HepG2 (cell line): ENCODE data around the gene ZNF174. TPM values are rescaled to one million over a fixed set of nuclear protein-coding genes. Genes with fewer than 3 reads are reported as not detected.
A peak's percentile ranks its signal among the peaks of the same experiment; 100 is the strongest.

Experiments
- ATM ChIP-seq: fragments of 450-650 bp; IDR thresholded peaks from 2 replicates; pipeline ENCODE4 v1.7.1; 2017; ENCODE audit warnings: mild to moderate bottlenecking, borderline replicate concordance
- DNMT3B ChIP-seq: conservative IDR thresholded peaks from 2 replicates; pipeline ENCODE4 v1.6.1; 2016; ENCODE audit warnings: missing biosample characterization, control low read depth
- FOXK1 ChIP-seq: sonication (generic); formaldehyde crosslinking; IDR thresholded peaks from 2 replicates; pipeline ENCODE4 v1.4.0; 2020; ENCODE audit warnings: low read depth, missing genetic modification reagents, borderline replicate concordance
- GMEB2 ChIP-seq: IDR thresholded peaks from 2 replicates; pipeline ENCODE4 v1.6.1; 2016; ENCODE audit warnings: missing biosample characterization, missing genetic modification reagents, low read depth
- HNRNPL ChIP-seq: fragments of 200-400 bp; formaldehyde crosslinking; IDR thresholded peaks from 2 replicates; pipeline ENCODE4 v1.6.1; 2017; ENCODE audit warnings: mild to moderate bottlenecking, low read depth, low read length
- HOXA7 ChIP-seq: sonication (generic); formaldehyde crosslinking; IDR thresholded peaks from 2 replicates; pipeline ENCODE4 v1.8.1; 2022; ENCODE audit warnings: mild to moderate bottlenecking, missing genetic modification reagents, moderate library complexity
- MXD3 ChIP-seq: IDR thresholded peaks from 2 replicates; pipeline ENCODE4 v1.6.1; 2016; ENCODE audit warnings: mild to moderate bottlenecking, missing biosample characterization, missing genetic modification reagents
- MYNN ChIP-seq: sonication (generic); formaldehyde crosslinking; IDR thresholded peaks from 2 replicates; pipeline ENCODE4 v1.4.0; 2020; ENCODE audit warnings: mild to moderate bottlenecking, low read depth, missing genetic modification reagents
- PCBP1 ChIP-seq: fragments of 200-400 bp; formaldehyde crosslinking; IDR thresholded peaks from 2 replicates; pipeline ENCODE4 v1.6.1; 2017; ENCODE audit warnings: mild to moderate bottlenecking, low read depth, low read length, borderline replicate concordance
- PRMT3 ChIP-seq: sonication (generic); formaldehyde crosslinking; IDR thresholded peaks from 2 replicates; pipeline ENCODE4 v1.8.1; 2022; ENCODE audit warnings: low read depth, mild to moderate bottlenecking, moderate library complexity, missing genetic modification reagents, borderline replicate concordance
- SPEN ChIP-seq: sonication (generic); formaldehyde crosslinking; IDR thresholded peaks from 2 replicates; pipeline ENCODE4 v1.5.1; 2020; ENCODE audit warnings: low read depth, mild to moderate bottlenecking, missing genetic modification reagents
- ZBTB3 ChIP-seq: sonication (generic); formaldehyde crosslinking; IDR thresholded peaks from 2 replicates; pipeline ENCODE4 v1.4.0; 2020; ENCODE audit warnings: low read depth, mild to moderate bottlenecking, moderate library complexity, missing genetic modification reagents, borderline replicate concordance
- ZFP1 ChIP-seq: IDR thresholded peaks from 2 replicates; pipeline ENCODE4 v1.6.1; 2016
- ZMAT3 ChIP-seq: sonication (generic); formaldehyde crosslinking; conservative IDR thresholded peaks from 2 replicates; pipeline ENCODE4 v1.7.0; 2021; ENCODE audit warnings: missing genetic modification reagents
- ZMYM4 ChIP-seq: sonication (generic); formaldehyde crosslinking; IDR thresholded peaks from 2 replicates; pipeline ENCODE4 v1.8.1; 2023; ENCODE audit warnings: mild to moderate bottlenecking, missing genetic modification reagents
- ZNF343 ChIP-seq: sonication (generic); formaldehyde crosslinking; IDR thresholded peaks from 2 replicates; pipeline ENCODE4 v1.4.0; 2020; ENCODE audit warnings: mild to moderate bottlenecking, missing genetic modification reagents
- ZNF350 ChIP-seq: sonication (generic); formaldehyde crosslinking; IDR thresholded peaks from 2 replicates; pipeline ENCODE4 v1.4.0; 2020; ENCODE audit warnings: mild to moderate bottlenecking, low read depth, missing genetic modification reagents, borderline replicate concordance
- ZNF367 ChIP-seq: sonication (generic); formaldehyde crosslinking; IDR thresholded peaks from 2 replicates; pipeline ENCODE4 v1.4.0; 2020; ENCODE audit warnings: missing genetic modification reagents, borderline replicate concordance
- ZNF530 ChIP-seq: sonication (generic); formaldehyde crosslinking; IDR thresholded peaks from 2 replicates; pipeline ENCODE4 v1.5.0; 2020; ENCODE audit warnings: low read depth, mild to moderate bottlenecking, missing genetic modification reagents
- ZNF564 ChIP-seq: sonication (generic); formaldehyde crosslinking; IDR thresholded peaks from 2 replicates; pipeline ENCODE4 v1.8.1; 2023; ENCODE audit warnings: mild to moderate bottlenecking, missing genetic modification reagents
- ZNF644 ChIP-seq: IDR thresholded peaks from 2 replicates; pipeline ENCODE4 v1.6.1; 2016; ENCODE audit warnings: low read depth
- polyA plus RNA-seq, 8 experiments: library from polyadenylated mRNA; depleted of rRNA in 3 of 8; stranded (reverse) in 7 of 8; unstranded in 1 of 8; fragments of >200 nt; fragmentation: Illumina TruSeq in 4 of 8; extraction: Trizol in 4 of 8; gene quantifications; 2 replicates each; pipeline versions ENCODE4 v1.2.1 to v1.2.3, GENCODE V29; 2011 to 2016; ENCODE audit warnings: low read depth in 4 of 8, missing spikeins in 1 of 8, mixed read lengths in 1 of 8; ENCODE audit not compliant: insufficient read depth in 1 of 8
- total RNA-seq, 5 experiments: library from RNA; depleted of rRNA; stranded (reverse); fragments of >200 nt; fragmentation: Illumina TruSeq; extraction: Trizol; gene quantifications; 2 replicates each; pipeline ENCODE4 v1.2.3, GENCODE V29; 2016; ENCODE audit warnings: low read depth in 1 of 5
- TF ChIP-seq, protein P1 (sequence below): sonication (generic); formaldehyde crosslinking; IDR thresholded peaks from 2 replicates; pipeline ENCODE4 v1.9.0; 2022; ENCODE audit warnings: low read depth, missing genetic modification reagents
- TF ChIP-seq, protein P2 (sequence below): sonication (generic); formaldehyde crosslinking; IDR thresholded peaks from 2 replicates; pipeline ENCODE4 v1.8.0; 2022; ENCODE audit warnings: mild to moderate bottlenecking, missing genetic modification reagents; ENCODE audit not compliant: insufficient replicate concordance

The ZNF174 gene
- total and polyA plus RNA-seq, 2 of the 13 experiments (the other 11 are each of a cell fraction or from before 2014, with no cell fraction given): 8.3 to 10.6 TPM

DNA sequence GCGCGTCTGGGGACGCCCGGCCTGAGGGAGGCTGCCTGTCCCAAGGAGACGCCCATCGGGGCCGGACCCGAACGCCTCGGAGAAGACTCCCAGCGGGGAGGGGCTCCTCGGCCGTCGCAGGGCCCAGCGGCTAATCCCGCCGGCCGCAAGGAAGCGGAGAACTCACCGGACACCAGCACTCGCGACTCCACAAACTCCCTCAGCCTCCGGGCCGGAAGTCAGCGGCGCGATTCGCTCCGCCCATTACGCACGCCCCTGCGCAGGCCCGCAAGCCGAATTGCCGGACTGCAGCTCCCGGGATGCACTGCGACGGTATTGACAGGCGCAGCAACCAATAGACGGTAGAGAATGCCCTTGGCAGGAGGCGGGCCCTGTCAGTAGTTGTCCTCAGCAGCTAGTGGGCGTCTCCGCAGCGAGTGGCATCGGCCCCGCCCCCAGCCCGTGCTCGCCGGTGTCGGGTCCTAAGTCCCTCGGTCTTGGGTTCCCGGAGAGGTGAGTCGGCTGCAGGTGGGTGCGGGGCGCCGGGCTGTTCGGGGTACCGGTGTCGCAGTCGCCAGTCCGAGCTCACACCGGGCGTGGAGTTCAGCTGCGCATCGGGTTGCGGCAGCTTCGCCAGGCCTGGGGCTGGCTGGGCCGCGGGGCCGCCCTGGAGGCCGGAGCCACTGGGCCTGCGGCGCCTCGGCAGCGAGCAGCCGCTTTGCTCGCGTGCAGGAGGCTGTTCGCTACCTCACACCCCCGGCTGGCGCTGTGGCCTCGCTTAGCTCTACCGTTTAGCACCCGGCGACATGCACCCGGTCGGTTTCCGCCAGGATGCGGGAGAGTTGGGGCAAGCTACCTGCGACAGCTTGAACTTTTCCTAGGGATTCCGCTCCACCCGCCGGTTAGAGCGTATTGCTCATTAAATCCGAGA, at the start of gene ZNF174, which contains the start of gene ZSCAN32 (continued):
- peak; percentile 88 for TF ChIP-seq MXD3 (CRISPR knock-in tag)
- TF ChIP-seq HNRNPL: 0 out of 2 replicates have a peak, but pooled peaks have one; percentile 13
- TF ChIP-seq DNMT3B: 0 out of 2 replicates have a peak, but pooled peaks have one; percentile 13
- peak; percentile 72; the same call in 1 of the 2 replicates for TF ChIP-seq ZNF343 (CRISPR knock-in tag)
- TF ChIP-seq PCBP1: peak; percentile 89; the same call in 1 of the 2 replicates
- peak; percentile 92 for TF ChIP-seq ZNF350 (CRISPR knock-in tag)
- no peak for TF ChIP-seq ZFP1 (CRISPR knock-in tag)
- peak; percentile 95 for TF ChIP-seq GMEB2 (CRISPR knock-in tag)
- peak; percentile 41; the same call in 1 of the 2 replicates for TF ChIP-seq ZNF564 (CRISPR knock-in tag)
- no peak for TF ChIP-seq ATM
- no peak for TF ChIP-seq ZNF367 (CRISPR knock-in tag)
- no peak for TF ChIP-seq ZBTB3 (CRISPR knock-in tag)
- TF ChIP-seq ZMAT3 (CRISPR knock-in tag): peak; percentile 97
- TF ChIP-seq FOXK1 (CRISPR knock-in tag): peak; percentile 85; the same call in 1 of the 2 replicates
- TF ChIP-seq, protein P1, sequence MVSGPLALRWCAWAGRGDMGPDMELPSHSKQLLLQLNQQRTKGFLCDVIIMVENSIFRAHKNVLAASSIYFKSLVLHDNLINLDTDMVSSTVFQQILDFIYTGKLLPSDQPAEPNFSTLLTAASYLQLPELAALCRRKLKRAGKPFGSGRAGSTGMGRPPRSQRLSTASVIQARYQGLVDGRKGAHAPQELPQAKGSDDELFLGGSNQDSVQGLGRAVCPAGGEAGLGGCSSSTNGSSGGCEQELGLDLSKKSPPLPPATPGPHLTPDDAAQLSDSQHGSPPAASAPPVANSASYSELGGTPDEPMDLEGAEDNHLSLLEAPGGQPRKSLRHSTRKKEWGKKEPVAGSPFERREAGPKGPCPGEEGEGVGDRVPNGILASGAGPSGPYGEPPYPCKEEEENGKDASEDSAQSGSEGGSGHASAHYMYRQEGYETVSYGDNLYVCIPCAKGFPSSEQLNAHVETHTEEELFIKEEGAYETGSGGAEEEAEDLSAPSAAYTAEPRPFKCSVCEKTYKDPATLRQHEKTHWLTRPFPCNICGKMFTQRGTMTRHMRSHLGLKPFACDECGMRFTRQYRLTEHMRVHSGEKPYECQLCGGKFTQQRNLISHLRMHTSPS (CRISPR knock-in tag): 0 out of 2 replicates have a peak, but pooled peaks have one; percentile 22
- TF ChIP-seq ZNF644 (CRISPR knock-in tag): no peak
- TF ChIP-seq HOXA7: 0 out of 2 replicates have a peak, but pooled peaks have one; percentile 37
- peak; percentile 77 for TF ChIP-seq ZMYM4
- TF ChIP-seq SPEN (CRISPR knock-in tag): peak; percentile 79
- TF ChIP-seq, protein P2, sequence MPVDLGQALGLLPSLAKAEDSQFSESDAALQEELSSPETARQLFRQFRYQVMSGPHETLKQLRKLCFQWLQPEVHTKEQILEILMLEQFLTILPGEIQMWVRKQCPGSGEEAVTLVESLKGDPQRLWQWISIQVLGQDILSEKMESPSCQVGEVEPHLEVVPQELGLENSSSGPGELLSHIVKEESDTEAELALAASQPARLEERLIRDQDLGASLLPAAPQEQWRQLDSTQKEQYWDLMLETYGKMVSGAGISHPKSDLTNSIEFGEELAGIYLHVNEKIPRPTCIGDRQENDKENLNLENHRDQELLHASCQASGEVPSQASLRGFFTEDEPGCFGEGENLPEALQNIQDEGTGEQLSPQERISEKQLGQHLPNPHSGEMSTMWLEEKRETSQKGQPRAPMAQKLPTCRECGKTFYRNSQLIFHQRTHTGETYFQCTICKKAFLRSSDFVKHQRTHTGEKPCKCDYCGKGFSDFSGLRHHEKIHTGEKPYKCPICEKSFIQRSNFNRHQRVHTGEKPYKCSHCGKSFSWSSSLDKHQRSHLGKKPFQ (CRISPR knock-in tag): no peak
- 0 out of 2 replicates have a peak, but pooled peaks have one; percentile 72 for TF ChIP-seq PRMT3 (CRISPR knock-in tag)
- TF ChIP-seq ZNF530 (CRISPR knock-in tag): no peak
- TF ChIP-seq MYNN (CRISPR knock-in tag): no peak; the same call in 1 of the 2 replicates
